Neural crest cell (in vitro differentiated cells): ENCODE data around the gene PTH. TPM values are rescaled to one million over a fixed set of nuclear protein-coding genes. Genes with fewer than 3 reads are reported as not detected.

Experiments used
- DNase-seq: peaks from one replicate; pipeline ENCODE4 v3.0.0; 2021; ENCODE audit warnings: low read depth, mixed read lengths, low spot score
- H3K27ac Mint-ChIP-seq: one replicate; pipeline ENCODE4 v1.8.0; 2021; ENCODE audit warnings: mild to moderate bottlenecking, mixed read lengths; ENCODE audit not compliant: unreplicated experiment
- H3K27me3 Mint-ChIP-seq: 2 replicates; pipeline ENCODE4 v1.8.0; 2021; ENCODE audit warnings: low read depth, mild to moderate bottlenecking, mixed read lengths
- H3K36me3 Mint-ChIP-seq: 2 replicates; pipeline ENCODE4 v1.8.0; 2021; ENCODE audit warnings: low read depth, mild to moderate bottlenecking, mixed read lengths
- H3K4me1 Mint-ChIP-seq: 2 replicates; pipeline ENCODE4 v1.8.0; 2021; ENCODE audit warnings: mixed read lengths
- H3K4me3 Mint-ChIP-seq: one replicate; pipeline ENCODE4 v1.8.0; 2021; ENCODE audit warnings: mild to moderate bottlenecking, mixed read lengths
- H3K9me3 Mint-ChIP-seq: 2 replicates; pipeline ENCODE4 v1.8.0; 2021; ENCODE audit warnings: mixed read lengths
- CTCF ChIP-seq: fragments of 200-600 bp; sonication (generic); conservative IDR thresholded peaks from 2 replicates; pipeline ENCODE4 v1.5.0; 2021; ENCODE audit warnings: antibody characterized with exemption, mild to moderate bottlenecking
- total RNA-seq: library from RNA; stranded (reverse); gene quantifications from 2 replicates; pipeline ENCODE4 v1.2.1, GENCODE V29; 2021

PTH gene
- total RNA-seq, 1 donor from 2014 or later, result not detected

- peaks cover 2% of the 10 kb centered on the region for H3K36me3 Mint-ChIP-seq
- peaks cover 44% of the 10 kb centered on the region for H3K4me1 Mint-ChIP-seq
- no peak overlapping the region for H3K27ac Mint-ChIP-seq
- no peak for TF ChIP-seq CTCF
- H3K4me3 Mint-ChIP-seq, result no peak overlapping the region
- H3K9me3 Mint-ChIP-seq, result no peaks in the 10 kb centered on the region
- DNase-seq, result no peak
- no peaks in the 10 kb centered on the region for H3K27me3 Mint-ChIP-seq
These were observed 46.3 kb downstream of the PTH start for GRCh38 chr11:13449522-13449921.

GRCh38 chr11:13448876-13449275 is 46.9 kb downstream of the PTH start:
- H3K36me3 Mint-ChIP-seq, result peaks cover 2% of the 10 kb centered on the region
- DNase-seq, result no peak
- no peaks in the 10 kb centered on the region for H3K27me3 Mint-ChIP-seq
- TF ChIP-seq CTCF, result no peak
- no peak overlapping the region for H3K27ac Mint-ChIP-seq
- H3K4me1 Mint-ChIP-seq, result peaks cover 44% of the 10 kb centered on the region
- H3K9me3 Mint-ChIP-seq, result no peaks in the 10 kb centered on the region
- H3K4me3 Mint-ChIP-seq, result no peak overlapping the region

- no peak for TF ChIP-seq CTCF
- peaks cover 27% of the 10 kb centered on the region for H3K4me1 Mint-ChIP-seq
- H3K9me3 Mint-ChIP-seq, result no peaks in the 10 kb centered on the region
- no peak for DNase-seq
- H3K4me3 Mint-ChIP-seq, result no peak overlapping the region
- no peak overlapping the region for H3K27ac Mint-ChIP-seq
- H3K27me3 Mint-ChIP-seq, result no peaks in the 10 kb centered on the region
- peaks cover 2% of the 10 kb centered on the region for H3K36me3 Mint-ChIP-seq
These were observed 49.4 kb downstream of the PTH start for GRCh38 chr11:13446444-13446843.

GRCh38 chr11:13445588-13445987 is 50.2 kb downstream of the PTH start:
- Mint-ChIP-seq H3K4me3 (no peak overlapping the region), H3K9me3 (no peaks in the 10 kb centered on the region), H3K27ac (no peak overlapping the region), H3K27me3 (no peaks in the 10 kb centered on the region), H3K4me1 (peaks cover 19% of the 10 kb centered on the region), H3K36me3 (peaks cover 2% of the 10 kb centered on the region)
- DNase-seq, result no peak
- no peak for TF ChIP-seq CTCF

Other genes with a start within 250 kb of the PTH start
- gene BMAL1, start 218.2 kb downstream of the PTH start, total RNA-seq, result 5.1 and 6.8 TPM in 2 replicates
- gene BTBD10, start 32.8 kb downstream of the PTH start, total RNA-seq, result 28.2 and 29.0 TPM in 2 replicates
- gene FAR1, start 172.7 kb upstream of the PTH start, total RNA-seq, result 55.3 and 60.8 TPM in 2 replicates